OCI-LY7 (cell line): ENCODE measurements around the gene DYNLRB1. TPM values are rescaled to one million over a fixed set of nuclear protein-coding genes. Genes with fewer than 3 reads are reported as not detected.

ENCODE experiments used
- BruUV-seq: library from RNA; stranded (reverse); fragments of 400-500 nt; replicated peaks from 2 replicates; lab custom pipeline; 2021; lab: Mats Ljungman, UMichigan
- CTCF ChIA-PET: fragments of 300-600 bp; sonication (Branson Sonifier 250); formaldehyde crosslinking; loops from one replicate; lab custom pipeline; 2022; ENCODE audit warnings: antibody characterized with exemption; ENCODE audit not compliant: unreplicated experiment; lab: Charles Lee
- POLR2A ChIA-PET: fragments of 300-600 bp; sonication (Branson Sonifier 250); formaldehyde crosslinking; loops from one replicate; lab custom pipeline; 2022; ENCODE audit warnings: antibody characterized with exemption; lab: Charles Lee
- DNase-seq: peaks from one replicate; pipeline ENCODE4 v3.0.0-alpha.2; 2015; ENCODE audit warnings: low spot score
- H2AFZ ChIP-seq: fragments of 200-600 bp; sonication (generic), shearing (Covaris generic); 2 replicates; pipeline ENCODE4 v1.6.1; 2014; ENCODE audit warnings: mild to moderate bottlenecking, antibody characterized with exemption, low read length, moderate library complexity
- H3K27ac ChIP-seq: fragments of 200-600 bp; sonication (generic); 2 replicates; pipeline ENCODE4 v1.5.1; 2014; ENCODE audit warnings: mixed run types, low read depth, mild to moderate bottlenecking, moderate library complexity, low read length, inconsistent platforms; ENCODE audit not compliant: poor library complexity, severe bottlenecking
- H3K36me3 ChIP-seq: fragments of 200-600 bp; sonication (generic); 2 replicates; pipeline ENCODE4 v1.6.1; 2014; ENCODE audit warnings: mild to moderate bottlenecking, antibody characterized with exemption, low read length, moderate library complexity, mixed read lengths; ENCODE audit not compliant: insufficient read depth
- H3K4me1 ChIP-seq: fragments of 200-600 bp; sonication (generic); 2 replicates; pipeline ENCODE4 v1.5.1; 2014; ENCODE audit warnings: mild to moderate bottlenecking, low read length; ENCODE audit not compliant: insufficient read depth, poor library complexity, severe bottlenecking
- H3K4me2 ChIP-seq: fragments of 200-600 bp; sonication (generic); 2 replicates; pipeline ENCODE4 v1.6.1; 2014; ENCODE audit warnings: mild to moderate bottlenecking, low read length
- H3K4me3 ChIP-seq: fragments of 200-600 bp; sonication (generic); 2 replicates; pipeline ENCODE4 v1.5.1; 2014; ENCODE audit warnings: mild to moderate bottlenecking, low read depth, low read length; ENCODE audit not compliant: poor library complexity, severe bottlenecking
- H3K79me2 ChIP-seq: fragments of 200-600 bp; sonication (generic); 2 replicates; pipeline ENCODE4 v1.6.1; 2016; ENCODE audit warnings: low read depth, mild to moderate bottlenecking, low read length, moderate library complexity, mixed read lengths; ENCODE audit not compliant: insufficient read depth
- H3K9me2 ChIP-seq: fragments of 200-600 bp; sonication (generic); 2 replicates; pipeline ENCODE4 v1.6.1; 2016; ENCODE audit warnings: mild to moderate bottlenecking, low read length, mixed read lengths; ENCODE audit not compliant: insufficient read depth
- H3K9me3 ChIP-seq: fragments of 200-600 bp; sonication (generic); 2 replicates; pipeline ENCODE4 v1.6.1; 2014; ENCODE audit warnings: mild to moderate bottlenecking, mixed run types, low read length, mixed read lengths
- H4K20me1 ChIP-seq: fragments of 200-600 bp; sonication (generic); 2 replicates; pipeline ENCODE4 v1.6.1; 2014; ENCODE audit warnings: mild to moderate bottlenecking, antibody characterized with exemption, low read length, moderate library complexity, mixed read lengths; ENCODE audit not compliant: insufficient read depth
- EZH2phosphoT487 ChIP-seq: fragments of 200-600 bp; sonication (generic); IDR thresholded peaks from 2 replicates; pipeline ENCODE4 v1.6.1; 2018; ENCODE audit warnings: low read depth, borderline replicate concordance, mild to moderate bottlenecking, mixed run types, antibody characterized with exemption, low read length, moderate library complexity, mixed read lengths
- intact Hi-C: fragments of 100-400 bp; cut with micrococcal nuclease; formaldehyde crosslinking; loops from one replicate; pipeline ENCODE4 v1.10.0; 2022; ENCODE audit not compliant: unreplicated experiment
- total RNA-seq, 2 experiments: library from RNA; depleted of rRNA in 1 of 2; stranded (reverse); fragments of >200 nt in 1 of 2; shearing (Covaris generic) in 1 of 2; gene quantifications; 2 replicates each; pipeline ENCODE4 v1.2.3, GENCODE V29; 2014 to 2022
- TF ChIP-seq, protein P1 (sequence below): fragments of 200-600 bp; sonication (generic); conservative IDR thresholded peaks from 2 replicates; pipeline ENCODE4 v1.5.1; 2014; ENCODE audit warnings: mild to moderate bottlenecking, antibody characterized with exemption, low read length, moderate library complexity, mixed read lengths

The DYNLRB1 gene
- total RNA-seq, 2 experiments from 2014 or later = 94.2 to 128 TPM

DNA sequence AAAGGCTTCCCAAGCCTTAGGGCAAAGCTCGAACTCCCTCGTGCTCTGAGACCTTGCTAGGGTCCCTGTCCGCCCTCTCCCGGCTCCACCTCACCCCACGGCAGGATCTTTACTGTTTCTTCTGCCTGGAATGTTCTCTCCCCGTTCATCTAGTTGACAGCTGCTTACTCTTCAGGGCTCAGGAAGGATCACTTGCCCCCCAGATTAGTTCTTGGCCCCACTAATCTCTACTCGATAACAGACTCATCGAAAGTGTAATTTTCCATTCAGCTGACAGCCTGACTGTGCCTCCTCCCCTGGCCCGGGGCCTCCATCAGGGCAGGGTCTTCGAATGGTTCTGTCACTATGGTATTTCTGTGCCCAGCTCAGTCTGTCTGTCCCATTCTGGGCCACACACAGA is 45.4 kb downstream of the DYNLRB1 start:
- TF ChIP-seq EZH2phosphoT487 = no peak
- TF ChIP-seq, protein P1, sequence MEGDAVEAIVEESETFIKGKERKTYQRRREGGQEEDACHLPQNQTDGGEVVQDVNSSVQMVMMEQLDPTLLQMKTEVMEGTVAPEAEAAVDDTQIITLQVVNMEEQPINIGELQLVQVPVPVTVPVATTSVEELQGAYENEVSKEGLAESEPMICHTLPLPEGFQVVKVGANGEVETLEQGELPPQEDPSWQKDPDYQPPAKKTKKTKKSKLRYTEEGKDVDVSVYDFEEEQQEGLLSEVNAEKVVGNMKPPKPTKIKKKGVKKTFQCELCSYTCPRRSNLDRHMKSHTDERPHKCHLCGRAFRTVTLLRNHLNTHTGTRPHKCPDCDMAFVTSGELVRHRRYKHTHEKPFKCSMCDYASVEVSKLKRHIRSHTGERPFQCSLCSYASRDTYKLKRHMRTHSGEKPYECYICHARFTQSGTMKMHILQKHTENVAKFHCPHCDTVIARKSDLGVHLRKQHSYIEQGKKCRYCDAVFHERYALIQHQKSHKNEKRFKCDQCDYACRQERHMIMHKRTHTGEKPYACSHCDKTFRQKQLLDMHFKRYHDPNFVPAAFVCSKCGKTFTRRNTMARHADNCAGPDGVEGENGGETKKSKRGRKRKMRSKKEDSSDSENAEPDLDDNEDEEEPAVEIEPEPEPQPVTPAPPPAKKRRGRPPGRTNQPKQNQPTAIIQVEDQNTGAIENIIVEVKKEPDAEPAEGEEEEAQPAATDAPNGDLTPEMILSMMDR = no peak
- Histone ChIP-seq H3K79me2 (no peaks in the 10 kb centered on the region), H2AFZ (no peak overlapping the region), H3K9me2 (no peaks in the 10 kb centered on the region), H3K9me3 (no peaks in the 10 kb centered on the region), H3K27ac (no peak overlapping the region), H3K4me3 (no peak overlapping the region), H3K36me3 (no peaks in the 10 kb centered on the region; the same call in 1 of the 2 replicates), H3K4me1 (no peaks in the 10 kb centered on the region), H4K20me1 (no peaks in the 10 kb centered on the region), H3K4me2 (no peak overlapping the region)
- ChIA-PET CTCF (no interaction called here), POLR2A (no interaction called here)
- no TSS peak for BruUV-seq
- intact Hi-C loops = no loop called here
- no peak for DNase-seq

DNA sequence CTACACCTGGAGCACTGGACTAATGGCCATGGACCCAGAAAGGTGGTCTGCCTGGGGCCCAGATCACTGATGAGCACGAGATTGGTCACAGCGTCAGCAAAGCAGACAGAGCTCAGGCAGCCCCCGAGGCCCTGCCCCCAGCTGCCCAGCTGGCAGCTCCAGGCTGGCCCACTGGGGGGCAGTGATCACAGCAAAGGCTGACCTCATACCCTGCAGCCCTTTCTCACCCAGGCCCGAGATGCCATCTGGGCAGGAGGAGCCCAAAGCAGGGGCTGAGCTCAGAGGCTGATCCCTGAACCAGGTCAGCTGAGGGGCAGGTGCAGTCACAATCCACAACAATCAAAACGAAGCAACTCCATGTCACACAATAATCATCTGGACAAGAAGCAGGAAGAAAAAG is 46.4 kb downstream of the DYNLRB1 start:
- Histone ChIP-seq H4K20me1 (no peaks in the 10 kb centered on the region), H3K36me3 (no peaks in the 10 kb centered on the region; the same call in 1 of the 2 replicates), H3K4me1 (no peaks in the 10 kb centered on the region), H3K4me3 (no peak overlapping the region), H3K9me2 (no peaks in the 10 kb centered on the region), H3K79me2 (no peaks in the 10 kb centered on the region), H2AFZ (no peak overlapping the region), H3K9me3 (no peaks in the 10 kb centered on the region), H3K4me2 (no peak overlapping the region), H3K27ac (no peak overlapping the region)
- CTCF ChIA-PET = interaction anchor here (0.5 kb wide), 1 partner anchor 141 kb away, joined by 5 read pairs; no protein-coding TSS in a partner anchor
- TF ChIP-seq, protein P1 = peak; percentile 61
- no peak for TF ChIP-seq EZH2phosphoT487
- DNase-seq = peak; percentile 23
- no TSS peak for BruUV-seq
- intact Hi-C loops = no loop called here
- POLR2A ChIA-PET = no interaction called here

- H3K4me1 ChIP-seq = no peaks in the 10 kb centered on the region
- POLR2A ChIA-PET = no interaction called here
- CTCF ChIA-PET = no interaction called here
- no peaks in the 10 kb centered on the region for H3K36me3 ChIP-seq
- H4K20me1 ChIP-seq = no peaks in the 10 kb centered on the region
- no peaks in the 10 kb centered on the region for H3K9me3 ChIP-seq
- intact Hi-C loops = no loop called here
- TF ChIP-seq EZH2phosphoT487 = no peak
- TF ChIP-seq, protein P1 = no peak
- no peak overlapping the region for H3K4me2 ChIP-seq
- no peaks in the 10 kb centered on the region for H3K9me2 ChIP-seq
- no peak for DNase-seq
- no peak overlapping the region for H3K4me3 ChIP-seq
- no peaks in the 10 kb centered on the region for H3K79me2 ChIP-seq
- no peak overlapping the region for H2AFZ ChIP-seq
- no TSS peak for BruUV-seq
- H3K27ac ChIP-seq = no peak overlapping the region
Measured at GRCh38 chr20:34564833-34565232, 48.6 kb downstream of the DYNLRB1 start.
